ENCODE results near the gene HOXC6.
"Not testable (repeated sequence)": the region's sequence is repeated elsewhere in the genome, so short reads cannot be mapped to it uniquely, and the experiment has no call there.

HOXC6 gene

DNA sequence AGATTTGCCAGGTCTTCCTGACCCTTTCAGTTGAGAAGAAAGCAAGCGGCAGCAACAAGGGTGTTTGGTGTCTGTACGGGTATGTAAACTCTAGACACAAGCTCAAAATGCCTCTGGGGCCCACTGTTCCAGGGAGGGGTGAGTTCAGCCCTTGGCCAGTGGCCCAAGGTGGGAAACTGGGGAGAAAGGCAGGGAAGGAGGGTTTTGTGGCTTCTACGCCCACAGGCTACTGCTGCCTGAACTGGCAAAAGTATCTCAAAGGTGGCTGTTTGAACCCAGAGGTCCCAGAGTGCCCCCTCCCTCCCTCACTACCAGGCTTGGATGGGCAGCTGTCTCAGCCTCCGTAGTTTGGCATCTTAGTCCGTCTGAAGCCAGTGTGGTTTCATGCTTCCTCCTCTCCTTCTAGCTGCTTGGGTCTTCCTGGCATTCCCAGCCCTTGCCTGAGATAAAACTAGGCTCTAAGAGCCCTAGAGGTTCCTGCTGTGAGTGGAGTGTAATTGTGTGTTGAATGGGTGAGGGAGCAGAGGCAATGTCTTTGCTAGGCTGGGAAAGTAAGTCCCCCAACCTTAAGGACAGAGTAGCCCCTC, 10.1 kb downstream of the HOXC6 start:
- DNase-seq: no peak

DNA sequence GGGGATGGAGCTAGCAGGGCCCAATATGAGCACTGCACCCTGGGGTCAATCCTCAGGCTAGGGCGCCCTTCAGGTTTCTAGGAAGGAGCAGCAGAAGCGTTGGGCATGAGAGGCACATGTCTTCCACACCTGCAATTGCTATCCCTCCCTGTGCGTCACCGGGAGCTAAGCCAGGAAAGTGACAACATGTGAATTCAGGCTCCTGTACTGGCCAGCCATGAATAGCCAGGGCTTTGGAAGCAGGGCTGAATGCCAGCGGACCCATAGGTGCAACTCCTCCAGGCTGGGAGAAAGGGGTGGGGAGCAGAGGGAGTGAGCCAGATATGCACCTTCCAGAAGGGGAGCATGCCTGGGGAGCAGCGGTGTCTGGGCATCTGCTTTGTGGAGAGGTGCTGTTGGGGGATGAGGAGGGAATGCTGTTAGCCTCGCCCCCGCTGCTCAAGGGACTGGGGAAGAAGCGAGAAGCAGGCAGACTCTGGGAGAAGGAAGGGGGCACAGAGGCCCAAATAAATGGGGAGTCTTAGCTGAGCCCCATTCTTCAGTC, 10.7 kb downstream of the HOXC6 start:
- DNase-seq: no peak

DNA sequence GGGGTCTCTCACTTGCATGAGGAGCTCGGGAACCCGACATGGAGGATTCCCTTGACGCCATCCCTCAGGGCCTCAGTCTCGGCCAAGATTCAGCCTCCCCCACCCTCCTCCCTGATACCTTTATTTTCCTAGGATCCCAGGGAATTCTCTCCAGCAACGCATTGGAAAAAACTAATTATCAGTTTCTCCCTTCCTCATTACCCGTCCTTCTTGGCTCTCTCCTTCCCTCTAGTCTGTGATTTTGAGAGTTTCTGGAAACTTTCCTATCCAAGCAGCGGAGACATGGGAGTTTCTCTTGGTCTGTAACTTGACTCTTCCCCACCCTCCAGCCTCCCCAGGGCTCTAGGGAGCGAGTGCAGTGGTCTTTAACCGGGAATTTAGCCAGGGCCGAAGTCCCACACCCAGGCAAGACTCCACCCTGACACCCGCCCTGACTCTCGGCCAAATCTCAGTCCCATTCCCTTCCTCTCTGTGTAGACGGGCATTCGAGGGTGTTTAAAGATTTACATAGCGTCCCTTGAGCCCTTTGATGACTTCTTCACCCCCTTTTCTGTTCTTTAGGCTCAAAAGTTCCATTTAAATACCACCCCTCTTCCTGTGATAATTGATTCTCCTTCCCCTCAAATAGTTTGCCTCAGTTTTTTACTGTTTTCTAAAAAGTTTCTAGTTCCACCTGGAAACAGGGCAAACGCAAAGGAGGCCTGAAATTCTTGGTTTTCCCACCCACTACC, 11.3 kb downstream of the HOXC6 start:
- no peak for DNase-seq

DNA sequence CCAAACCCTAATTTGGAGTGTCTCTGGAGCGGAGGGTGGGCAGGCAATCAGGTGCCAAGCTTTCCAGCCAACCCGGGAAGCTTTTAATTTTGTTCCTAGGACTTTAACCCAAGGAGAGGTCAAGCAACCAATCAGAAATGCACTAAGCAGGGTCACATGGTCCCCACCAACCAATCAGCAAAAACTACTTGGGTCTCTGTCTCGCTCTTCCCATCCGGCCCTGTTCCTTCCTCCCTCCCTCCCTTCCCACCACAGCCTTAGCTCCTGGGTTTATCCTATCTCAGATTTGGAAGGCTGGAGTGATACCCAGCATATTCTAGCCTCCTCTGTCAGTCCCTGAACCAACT, 11.9 kb downstream of the HOXC6 start:
- no peak for DNase-seq

DNA sequence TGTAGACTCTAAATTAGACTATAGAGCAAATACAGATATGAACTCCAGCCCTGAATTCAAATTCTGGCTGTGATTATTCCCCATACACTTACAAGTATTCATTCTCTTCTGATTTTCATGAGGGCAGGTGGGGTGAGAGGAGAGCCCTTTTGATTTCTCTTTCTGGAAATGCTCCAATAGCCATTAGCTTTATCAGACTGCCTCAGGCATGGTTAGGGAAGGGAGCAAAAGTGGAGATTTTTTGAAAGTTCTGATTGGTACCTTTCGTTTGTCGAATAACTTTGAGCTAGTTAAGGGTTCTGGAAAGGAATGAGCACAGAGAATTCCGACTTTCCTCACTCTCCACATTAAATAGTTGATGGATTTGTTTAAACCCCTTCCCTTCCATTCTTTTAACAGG, 12.4 kb downstream of the HOXC6 start:
- DNase-seq: no peak

DNA sequence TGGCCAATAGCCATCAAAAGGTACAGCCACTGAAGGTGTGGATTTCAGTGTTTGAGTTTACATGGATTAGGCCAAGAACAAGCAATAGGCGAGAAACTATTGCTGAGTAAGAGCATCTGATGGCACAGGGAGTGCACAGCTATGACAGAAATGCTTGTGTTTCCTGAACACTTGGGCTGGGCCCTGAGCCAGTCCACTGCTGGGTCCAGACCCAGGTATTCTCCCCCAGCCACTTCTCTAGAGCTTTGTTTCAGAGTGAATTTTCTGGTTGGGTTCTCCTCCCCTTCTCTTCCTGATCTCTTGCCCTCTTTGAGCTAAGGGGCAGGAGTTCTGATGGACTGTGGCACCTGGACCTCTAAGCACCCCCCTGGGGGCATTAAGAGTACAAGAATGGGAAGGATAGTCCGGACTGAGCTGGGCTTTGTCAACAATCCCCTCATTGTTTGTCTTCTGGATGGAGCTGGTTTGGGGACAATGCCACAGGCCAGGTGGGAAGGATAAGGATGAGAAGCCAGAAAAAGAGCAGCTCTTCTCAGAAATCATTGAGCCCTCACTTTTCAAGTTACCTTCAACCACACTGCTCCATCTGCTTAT, 13.0 kb downstream of the HOXC6 start:
- no peak for DNase-seq

DNA sequence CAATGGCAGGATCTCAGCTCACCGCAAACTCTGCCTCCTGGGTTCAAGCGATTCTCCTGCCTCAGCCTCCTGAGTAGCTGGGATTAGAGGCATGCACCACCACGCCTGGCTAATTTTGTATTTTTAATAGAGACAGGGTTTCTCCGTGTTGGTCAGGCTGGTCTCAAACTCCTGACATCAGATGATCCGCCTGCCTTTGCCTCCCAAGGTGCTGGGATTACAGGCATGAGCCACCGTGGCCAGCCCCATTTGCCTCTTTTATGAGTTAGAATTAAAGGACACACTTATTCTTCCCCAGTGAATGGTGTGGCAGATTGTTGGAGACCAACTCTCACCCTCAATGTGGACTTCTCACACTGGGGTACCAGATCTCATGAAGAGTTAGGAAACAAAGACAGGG, 13.8 kb downstream of the HOXC6 start:
- DNase-seq: not testable (repeated sequence)

DNA sequence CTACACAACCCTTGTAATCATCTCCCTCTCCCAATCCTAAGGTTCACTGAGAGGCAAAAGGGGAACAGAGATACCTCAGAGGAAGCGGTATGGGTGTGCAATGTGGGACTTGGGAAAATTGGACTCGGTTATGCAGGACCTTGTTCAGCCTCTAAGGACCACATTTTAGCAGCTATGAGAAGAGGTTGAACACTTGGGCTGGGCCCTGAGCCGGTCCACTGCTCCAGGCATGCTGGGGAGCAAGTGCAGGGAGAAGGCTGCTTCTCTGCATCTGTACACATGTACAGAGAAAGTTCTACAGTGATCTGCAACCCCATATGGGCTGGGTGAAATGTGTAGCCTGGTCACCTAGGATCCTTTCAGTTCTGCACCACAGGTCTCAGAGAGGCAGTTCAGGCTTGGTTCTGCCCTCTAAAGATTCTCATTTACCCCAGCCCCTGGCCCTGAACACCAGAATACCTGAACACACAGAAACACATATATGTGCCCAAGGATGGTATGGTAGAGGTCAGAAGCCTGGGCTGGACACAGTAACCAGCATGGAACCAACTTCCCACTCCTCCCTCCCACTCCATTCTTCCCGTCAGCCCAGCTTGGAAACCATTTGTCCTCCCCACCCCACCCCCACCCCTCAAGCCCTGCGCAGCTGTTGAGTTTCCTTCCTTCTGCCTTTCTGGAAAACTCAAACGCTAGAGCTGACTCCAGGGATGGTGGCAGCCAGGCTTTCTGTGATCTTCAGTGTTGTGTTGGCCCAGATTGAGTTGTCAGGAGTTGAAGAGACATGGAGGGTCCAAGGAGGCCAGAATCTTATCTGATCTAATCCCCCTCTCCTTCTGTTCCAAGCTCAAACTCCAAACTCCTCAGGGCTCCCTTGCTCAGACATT, 15.0 kb downstream of the HOXC6 start:
- DNase-seq: no peak

DNA sequence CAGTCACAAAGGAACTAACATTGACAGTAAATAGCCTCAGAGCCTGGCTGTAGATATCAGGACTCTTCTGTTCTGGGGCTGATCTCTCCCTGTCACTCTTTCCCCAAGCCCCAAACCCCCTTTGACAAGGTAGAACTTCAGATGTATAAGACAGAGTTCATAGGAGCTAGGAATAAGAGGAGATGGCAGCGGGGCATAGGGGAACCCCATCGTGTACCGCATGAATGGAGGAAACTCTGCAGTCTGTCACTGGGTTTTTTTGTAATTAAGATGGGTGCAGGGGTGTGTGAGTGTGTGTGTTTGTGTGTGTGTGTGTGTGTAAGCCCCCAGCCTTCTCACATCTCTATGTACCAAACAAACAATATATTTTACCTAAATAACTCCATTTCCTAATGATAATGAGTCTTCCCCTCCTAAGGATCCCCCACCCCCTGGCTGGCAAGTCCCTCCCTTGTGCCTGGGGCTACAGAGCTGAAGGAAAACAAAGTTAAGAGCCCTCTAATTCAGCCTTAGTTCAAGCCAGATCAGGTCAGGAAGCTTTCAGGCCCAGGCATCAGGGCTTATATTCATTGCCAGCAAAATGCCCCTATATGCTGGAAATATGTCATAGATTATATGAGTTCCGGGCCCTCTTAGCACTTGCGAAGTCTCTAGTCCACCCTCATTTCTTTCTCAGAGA, 16.3 kb downstream of the HOXC6 start:
- DNase-seq: no peak

DNA sequence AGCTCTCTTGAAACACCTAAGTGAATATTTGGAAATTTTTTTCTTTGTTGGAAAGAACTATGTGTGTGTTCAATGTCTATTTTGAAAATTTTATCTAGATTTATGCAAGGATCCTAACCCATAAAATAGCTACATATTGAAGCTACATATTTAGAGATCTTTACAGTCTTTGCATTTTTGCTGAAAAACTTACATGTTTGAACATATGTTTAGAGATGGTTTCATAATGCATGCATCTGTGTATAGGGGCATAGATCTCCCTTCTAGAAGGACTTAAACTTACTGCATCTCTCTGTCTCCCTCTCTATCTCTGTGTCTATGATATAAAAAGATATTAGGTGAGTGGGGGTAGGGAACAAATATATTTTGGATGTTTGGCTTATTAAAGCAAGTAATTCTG, 17.2 kb downstream of the HOXC6 start:
- no peak for DNase-seq

DNA sequence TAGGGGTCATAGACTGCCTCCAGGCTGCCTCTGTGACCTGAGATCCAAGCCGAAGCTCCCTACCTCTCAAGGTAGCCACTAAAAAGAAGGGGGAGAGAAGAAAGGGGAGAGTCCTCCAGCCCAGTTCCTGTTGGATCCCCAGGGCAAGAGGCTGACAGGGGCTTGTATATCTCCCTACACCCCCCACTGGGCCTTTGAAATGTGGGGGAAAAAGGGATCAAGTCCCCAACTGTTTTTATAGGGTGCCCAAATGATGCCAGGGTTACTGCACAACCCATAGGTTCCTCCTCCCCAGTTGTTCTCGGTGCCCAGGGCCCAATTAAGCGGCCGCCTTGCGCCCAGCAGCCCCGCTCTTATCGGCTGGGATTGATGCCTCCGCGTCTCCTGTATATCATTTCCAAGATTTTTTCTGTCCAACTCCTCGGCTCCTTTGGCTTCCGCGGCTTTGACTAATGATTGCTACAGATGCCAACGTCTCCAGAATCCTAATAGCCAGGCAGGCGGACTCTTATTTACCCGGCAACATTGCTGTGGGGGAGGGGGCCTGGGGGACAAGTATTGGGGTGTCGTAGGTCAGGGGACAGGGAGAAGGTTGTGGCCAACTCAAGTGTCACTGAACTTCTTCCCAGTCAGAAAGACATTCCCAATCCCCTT, 17.8 kb downstream of the HOXC6 start:
- no peak for DNase-seq

DNA sequence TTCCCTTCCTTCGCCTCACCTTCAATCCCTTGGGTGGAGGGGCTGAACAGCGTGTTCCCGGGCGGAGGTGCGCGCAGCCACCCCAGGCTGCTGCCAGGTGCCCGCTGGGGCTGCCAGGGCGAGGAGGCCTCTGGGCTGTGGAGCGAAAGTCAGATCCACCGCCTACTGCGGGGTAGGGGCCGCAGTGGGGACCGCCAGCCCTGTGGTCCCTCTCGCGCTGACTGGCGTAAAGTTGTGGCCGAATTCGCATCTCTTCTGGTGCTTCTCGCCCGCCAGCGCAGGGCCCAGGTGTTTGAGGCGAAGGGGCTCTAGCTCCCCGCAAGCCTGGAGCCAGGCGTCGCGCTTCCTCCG, 18.5 kb downstream of the HOXC6 start:
- no peak for DNase-seq

DNA sequence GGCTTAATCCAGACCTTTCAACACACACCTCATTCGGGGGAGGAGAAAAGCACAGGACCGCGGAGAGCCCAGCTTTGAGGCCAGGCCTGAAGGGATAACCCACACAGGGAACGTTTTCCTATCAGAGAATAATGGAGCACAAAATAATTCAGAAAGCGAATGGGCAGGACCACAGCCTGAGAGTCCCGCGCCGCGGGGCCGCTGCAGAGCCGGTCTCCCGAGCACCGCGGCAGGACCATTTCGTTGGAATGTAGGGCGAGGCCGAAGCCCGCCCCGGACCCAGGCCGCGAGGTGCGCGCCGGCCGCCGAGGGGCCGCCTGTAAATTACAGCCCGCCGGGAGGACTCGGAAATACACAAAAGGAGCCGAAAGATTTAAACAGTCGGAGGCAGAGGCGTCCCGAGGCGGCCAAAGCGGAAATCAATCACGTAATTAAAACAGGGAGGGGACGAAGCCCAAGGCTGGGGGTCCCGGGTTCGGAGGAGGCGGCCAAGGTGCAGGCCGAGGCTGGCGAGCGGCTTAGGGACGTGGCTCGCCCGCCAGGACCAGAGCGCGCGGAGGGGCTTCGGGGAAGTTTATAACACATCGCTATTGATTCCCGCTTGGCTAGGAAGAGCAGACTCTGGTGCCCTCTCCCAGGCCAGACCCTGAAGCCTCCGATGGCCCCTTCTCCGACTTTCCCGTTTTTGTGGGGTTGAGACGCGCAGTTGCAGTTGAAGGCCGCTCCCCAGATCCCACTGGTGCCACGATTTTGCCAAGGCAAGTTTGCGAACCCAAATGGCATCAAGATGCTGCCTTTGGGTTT, 19.1 kb downstream of the HOXC6 start:
- DNase-seq: no peak

DNA sequence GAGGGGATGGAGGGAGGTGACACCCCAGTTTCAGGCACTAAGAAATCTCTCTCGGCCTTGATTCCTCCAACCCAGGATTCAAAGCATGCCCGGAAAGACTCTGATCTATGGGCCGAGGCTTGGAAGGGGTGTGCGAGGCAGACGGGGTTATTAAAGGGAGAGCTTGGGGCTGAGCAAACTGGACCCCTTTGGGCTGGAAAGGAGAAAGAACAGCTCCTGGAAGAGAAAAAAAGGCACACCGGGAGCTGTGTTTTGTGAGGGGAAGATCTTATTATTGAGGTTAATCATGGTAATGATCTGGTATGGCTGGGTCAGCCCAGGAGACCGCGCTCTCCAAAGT, 19.7 kb downstream of the HOXC6 start:
- DNase-seq: no peak

DNA sequence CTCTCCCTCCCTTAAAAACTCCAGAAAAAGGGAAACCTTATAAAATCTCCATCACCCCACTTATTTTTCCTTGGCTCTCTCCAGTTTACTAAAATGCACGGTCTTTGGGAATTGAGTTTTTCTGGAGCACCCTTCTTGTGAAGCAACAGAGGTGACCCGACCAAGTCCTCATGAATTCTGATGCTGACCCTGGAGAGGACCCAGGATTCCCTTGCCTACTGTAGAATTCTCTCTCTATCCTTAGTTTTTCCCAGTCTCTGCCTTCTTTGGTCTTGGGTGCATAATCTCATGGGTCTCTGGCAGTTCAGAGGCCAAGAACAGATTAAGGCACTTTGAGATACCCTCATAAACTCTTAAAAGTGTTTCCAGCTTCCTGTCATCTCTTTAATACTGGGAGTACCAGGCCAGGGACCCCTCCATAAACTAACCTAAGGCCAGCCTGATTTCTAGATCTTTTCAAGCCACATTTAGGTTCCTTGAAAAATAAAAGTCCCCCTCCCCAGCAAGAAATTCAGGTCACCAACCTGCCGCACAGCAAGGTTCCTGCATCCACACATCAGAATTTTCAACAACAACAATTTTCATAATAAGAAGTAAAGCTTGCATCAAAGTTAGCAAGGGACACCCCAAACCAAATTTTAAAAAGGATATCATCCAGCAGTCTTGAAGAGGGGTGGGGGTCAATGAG, 20.3 kb downstream of the HOXC6 start:
- DNase-seq: no peak

DNA sequence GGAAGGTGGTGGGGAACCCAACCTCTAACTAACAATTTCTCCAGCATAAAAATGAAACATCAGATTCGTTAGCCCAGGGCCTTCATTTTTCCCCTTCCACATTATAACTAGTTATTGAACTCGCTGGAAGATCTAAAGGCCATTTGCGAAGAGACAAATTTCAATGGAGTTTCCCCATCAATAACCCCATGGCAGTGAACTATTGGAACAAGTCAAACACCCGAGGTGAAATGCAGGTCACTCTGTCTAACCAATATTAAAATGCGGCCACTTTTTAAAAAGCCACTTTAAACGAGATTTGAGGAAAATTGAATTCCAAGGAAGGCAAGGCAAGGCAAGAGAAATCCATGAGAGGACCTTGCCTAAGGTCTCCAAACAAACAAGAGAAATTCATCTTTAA, 20.9 kb downstream of the HOXC6 start:
- DNase-seq: no peak

DNA sequence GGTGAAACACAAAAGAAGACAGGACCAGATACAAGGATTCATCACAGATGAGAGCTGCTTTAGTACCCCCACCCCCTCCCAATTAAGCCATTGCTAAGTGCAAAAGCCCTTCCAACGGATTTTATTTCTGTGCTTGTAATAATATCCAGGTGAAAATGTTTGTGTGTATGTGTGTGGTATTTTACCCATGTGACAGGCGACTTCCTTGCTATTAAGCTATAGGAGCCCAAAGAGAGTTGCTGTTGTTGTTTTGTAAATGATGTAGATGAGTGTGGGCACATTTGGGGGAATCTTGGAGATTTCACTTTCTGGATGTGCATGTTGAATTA, 22.2 kb downstream of the HOXC6 start:
- no peak for DNase-seq

DNA sequence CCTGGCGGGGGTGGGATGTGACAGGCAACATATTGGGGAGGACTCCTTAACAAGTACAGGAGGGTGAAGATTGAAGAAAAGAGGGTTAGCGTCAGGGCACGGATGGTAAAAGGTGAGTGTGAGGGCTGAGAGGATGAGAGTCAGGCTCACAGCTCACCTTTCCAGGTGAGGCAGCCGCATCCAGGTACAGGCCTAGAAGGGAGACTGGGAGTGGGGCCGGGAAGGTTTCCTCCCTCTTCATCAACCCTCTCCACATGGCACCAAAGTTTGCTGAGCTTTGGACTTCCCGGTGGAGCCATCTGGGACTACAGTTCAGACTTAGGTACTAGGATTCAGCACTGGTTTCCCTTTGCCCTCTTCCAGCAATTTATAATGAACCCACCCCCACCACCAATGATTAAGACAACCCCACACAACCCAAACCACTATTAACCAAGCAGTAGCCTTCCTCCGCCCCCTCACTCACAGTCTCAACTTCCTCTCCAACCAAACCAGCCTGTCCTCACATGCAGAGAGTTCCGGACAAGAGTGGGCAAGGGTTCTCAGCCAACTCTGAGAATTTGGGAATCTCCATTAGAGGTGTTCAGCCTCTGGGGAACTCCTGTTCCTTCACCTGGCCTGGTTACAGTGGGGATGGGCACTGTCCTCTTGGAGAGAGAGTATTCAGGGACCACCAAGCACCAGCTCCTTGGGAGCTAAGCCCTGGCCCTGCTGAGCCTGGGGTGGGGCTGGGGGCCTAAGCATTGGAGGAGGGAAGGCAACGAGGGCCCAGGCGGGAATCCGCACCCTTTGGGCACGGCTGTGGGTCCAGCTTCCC, 23.0 kb downstream of the HOXC6 start:
- DNase-seq: no peak
